IPS DF 4.7 (cell line): ENCODE data around the gene TMEM171.

ENCODE experiments used
- DNase-seq: peaks from one replicate; pipeline ENCODE4 v3.0.0-alpha.2; 2013; ENCODE audit warnings: low spot score; ENCODE audit errors: extremely low read depth

TMEM171 gene

GRCh38 chr5:73151766-73152410, 31.5 kb downstream of the TMEM171 start:
- DNase-seq = no peak

DNA sequence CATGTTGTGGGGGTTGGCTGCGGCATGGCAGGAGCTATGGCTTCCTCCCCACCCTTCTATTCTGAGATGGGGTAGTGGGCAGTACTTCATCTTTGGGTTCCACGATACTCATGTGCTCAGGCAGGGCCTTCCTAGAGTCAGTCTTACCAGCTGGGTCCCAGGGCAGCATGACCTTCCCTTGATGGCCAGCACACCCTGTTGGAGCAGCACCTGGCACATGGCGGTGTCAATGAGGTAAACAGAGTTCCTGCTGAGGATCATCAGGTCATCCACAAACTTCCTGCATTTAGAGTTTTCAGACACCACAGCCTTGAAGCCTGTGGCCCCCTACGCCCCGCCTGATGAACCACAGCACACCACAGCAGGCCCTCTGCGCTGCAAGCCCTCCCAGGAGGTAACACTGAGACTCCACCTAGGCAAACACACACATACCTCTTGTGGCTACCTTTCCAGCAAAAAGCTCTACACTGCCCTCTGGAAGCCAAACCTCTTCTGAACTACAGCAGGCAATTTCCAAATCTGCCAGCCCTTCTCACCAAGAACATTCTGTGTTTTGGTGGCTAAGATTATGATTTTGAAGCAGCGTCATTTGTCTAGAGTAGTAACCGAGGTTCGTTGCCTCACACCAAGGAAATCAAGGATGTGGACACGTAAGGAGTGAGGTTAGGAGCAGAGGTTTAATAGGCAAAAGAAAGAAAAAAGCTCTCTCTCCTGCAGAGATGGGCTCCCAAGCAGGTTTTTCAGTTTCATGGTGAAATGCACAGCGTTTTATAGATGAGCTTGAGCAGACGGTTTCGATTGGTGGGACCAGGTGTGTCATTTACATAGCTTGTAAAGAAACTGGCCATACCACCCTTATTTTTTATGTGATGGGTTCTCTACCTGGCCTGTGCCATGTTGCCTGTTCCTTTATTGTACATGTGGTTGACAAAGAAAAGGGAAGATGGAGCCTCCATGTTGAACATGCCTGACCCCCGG, 32.3 kb downstream of the TMEM171 start:
- no peak for DNase-seq

DNA sequence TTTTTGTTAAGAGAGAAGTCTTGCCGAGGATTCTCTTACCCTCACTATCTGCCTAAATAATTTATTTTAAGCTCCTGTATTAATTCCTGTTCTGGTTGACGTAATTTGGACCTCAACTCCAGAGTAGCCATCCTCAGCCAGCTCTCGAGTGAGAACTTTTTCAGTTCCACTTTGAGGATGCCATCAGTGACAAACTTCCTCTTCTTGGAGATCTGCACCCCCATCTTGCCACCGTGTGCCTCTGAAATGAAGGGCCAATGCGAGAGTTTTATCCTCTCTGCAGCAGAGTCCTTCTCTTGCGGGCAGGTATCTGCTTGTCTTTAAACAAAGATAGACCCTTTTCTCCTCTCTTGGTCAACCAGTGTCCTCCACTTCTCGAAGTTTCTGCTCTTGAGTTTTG, 33.1 kb downstream of the TMEM171 start:
- no peak for DNase-seq

- no peak for DNase-seq
Observed at GRCh38 chr5:73154208-73155006, 34.0 kb downstream of the TMEM171 start.

DNA sequence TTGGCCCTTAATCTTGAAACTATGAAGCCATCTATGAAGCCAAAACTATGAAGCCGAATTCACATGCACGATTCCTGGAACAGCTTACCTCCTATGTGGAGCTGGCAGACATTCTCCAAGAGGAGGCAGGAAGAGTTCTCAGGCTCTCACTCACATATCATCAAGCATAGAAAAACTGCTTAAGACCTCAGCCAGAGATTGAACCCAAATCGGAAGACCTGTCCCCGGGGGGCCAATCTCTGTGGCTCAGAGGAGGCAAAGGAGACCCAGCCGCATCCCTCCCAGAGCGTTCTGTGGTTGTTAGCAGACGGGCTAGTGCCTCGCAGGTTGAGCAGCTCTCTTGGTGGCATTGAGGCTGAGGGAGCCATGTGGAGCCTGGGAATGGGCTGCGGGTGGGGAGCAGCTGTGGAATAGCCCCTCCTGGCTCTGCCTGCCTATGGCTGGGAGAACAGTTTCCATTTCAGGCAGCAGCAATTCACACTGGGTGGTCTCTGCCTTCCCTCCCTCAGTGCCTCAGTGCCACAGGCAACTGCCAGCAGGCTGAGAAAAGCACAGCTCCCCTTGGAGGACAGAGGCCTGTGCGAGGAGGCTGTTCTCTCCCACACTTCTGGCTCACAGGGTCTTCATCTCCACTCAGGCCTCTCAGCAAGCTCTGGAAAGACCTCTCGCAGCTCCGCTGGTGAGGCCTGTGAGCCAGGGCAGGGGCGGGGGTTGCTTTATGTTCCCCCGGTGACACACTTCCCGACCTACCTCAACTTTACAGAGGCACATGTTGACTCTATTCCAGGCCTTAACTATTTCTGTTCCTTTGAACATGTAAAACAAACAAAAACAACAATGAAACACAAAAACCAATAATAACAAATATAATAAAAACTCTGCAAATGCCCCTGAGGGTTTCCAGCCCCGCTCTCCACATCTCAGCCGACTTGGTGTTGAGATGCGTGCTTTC, 35.2 kb downstream of the TMEM171 start:
- no peak for DNase-seq

GRCh38 chr5:73157414-73158303, 37.3 kb downstream of the TMEM171 start:
- no peak for DNase-seq

DNA sequence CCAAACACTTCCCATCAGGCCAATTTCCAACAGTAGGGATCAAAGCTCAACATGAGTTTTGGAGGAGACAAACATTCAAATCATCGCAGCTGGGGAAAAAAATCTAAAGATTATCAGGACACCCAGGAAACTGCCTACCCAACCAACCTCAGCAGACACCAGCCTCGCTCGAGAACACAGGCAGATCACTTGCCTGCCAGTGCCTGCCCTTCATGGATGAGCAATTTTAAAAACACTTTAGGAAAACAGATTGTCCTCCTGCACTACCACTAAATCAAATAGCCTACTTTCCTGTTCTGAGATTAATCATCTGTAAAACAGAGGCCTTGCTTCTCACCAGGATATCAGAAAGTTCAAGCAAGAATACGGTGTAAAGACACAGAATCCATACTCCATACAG, 37.9 kb downstream of the TMEM171 start:
- no peak for DNase-seq

GRCh38 chr5:73160239-73160671, 39.9 kb downstream of the TMEM171 start:
- DNase-seq = no peak

GRCh38 chr5:73170522-73170921, 50.1 kb downstream of the TMEM171 start:
- no peak for DNase-seq

GRCh38 chr5:73171495-73171894, 51.1 kb downstream of the TMEM171 start:
- no peak for DNase-seq

GRCh38 chr5:73172951-73173350, 52.6 kb downstream of the TMEM171 start, which contains the start of gene TMEM174:
TSS of gene TMEM174 (plus strand) at chr5:73173193. CDS start at chr5:73173244, 51 bp downstream.
- DNase-seq = no peak

DNA sequence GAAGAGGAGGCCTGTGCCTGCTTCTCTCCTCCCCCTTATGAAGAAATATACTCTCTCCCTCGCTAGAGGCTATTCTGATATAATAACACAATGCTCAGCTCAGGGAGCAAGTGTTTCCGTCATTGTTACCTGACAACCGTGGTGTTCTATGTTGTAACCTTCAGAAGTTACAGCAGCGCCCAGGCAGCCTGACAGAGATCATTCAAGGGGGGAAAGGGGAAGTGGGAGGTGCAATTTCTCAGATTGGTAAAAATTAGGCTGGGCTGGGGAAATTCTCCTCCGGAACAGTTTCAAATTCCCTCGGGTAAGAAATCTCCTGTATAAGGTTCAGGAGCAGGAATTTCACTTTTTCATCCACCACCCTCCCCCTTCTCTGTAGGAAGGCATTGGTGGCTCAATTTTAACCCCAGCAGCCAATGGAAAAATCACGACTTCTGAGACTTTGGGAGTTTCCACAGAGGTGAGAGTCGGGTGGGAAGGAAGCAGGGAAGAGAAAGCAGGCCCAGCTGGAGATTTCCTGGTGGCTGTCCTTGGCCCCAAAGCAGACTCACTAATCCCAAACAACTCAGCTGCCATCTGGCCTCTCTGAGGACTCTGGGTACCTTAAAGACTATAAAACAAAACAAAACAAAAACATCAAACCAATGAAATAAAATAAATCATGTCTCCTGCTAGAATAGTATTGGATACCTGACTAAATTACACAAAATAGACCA, 53.9 kb downstream of the TMEM171 start:
- DNase-seq = no peak

GRCh38 chr5:73176250-73176649, 55.9 kb downstream of the TMEM171 start:
- no peak for DNase-seq

DNA sequence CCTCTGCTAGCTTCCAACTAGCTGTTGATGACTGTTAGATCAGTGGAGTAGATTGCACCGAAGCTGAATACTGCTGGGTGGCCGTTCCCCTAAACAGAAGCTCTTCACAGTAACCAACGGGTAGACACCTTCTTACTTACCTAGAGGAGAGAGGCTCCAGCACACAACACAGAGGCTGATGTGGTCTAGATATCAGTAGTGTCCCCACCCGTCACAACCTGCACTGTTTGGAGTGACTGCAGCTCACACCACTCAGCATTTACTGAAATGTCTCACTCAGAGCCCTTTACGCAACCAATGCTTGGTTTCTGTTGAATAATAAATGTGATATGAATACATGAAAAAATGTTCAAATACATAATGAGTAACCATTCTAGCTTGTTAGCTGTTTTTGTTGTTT, 57.9 kb downstream of the TMEM171 start:
- DNase-seq = no peak

DNA sequence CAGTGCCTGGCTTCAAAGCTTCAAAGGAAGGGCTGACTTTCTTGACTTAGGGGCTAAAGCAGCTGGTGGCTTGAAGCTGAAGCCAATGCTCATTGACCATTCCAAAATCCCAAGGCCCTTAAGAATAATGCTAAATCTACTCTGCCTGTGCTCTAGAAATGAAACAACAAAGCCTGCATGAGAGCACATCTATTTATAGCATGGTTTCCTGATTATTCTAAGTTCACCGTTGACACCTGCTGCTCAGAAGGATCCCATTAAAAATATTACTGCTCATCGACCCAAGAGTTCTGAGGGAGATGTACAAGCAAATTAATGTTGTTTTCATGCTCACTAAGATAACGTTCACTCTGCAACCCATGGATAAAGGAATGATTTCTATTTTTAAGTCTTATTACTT, 59.4 kb downstream of the TMEM171 start:
- DNase-seq = no peak

DNA sequence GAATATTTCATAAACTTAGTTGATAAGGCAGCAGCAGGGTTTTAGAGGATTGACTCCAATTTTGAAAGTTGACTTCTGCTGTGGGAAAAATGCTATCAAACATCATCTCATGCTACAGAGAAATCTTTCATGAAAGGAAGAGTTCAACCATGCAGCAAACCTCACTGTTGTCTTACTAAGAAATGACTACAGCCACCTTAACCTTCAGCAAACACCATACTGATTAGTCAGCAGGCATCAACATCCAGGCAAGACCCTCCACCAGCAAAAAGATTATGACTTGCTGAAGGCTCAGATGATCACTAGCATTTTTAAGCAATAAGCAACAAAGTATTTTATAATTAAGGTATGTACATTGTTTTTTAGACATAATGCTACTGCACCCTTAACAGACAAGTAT, 60.2 kb downstream of the TMEM171 start:
- no peak for DNase-seq
